H1 (cell line): ENCODE data around the gene MAFF. TPM values are rescaled to one million over a fixed set of nuclear protein-coding genes. Genes with fewer than 3 reads are reported as not detected.

Source experiments
- CHD2 ChIP-seq: IDR thresholded peaks from 2 replicates; pipeline ENCODE4 v1.6.1; 2012; ENCODE audit warnings: low read length, improper control_type of control experiment
- CHD7 ChIP-seq: fragments of 300-600 bp; sonication (generic); IDR thresholded peaks from 2 replicates; pipeline ENCODE4 v1.7.1; 2012; ENCODE audit warnings: low read length, moderate library complexity, mild to moderate bottlenecking, inconsistent platforms; ENCODE audit not compliant: insufficient replicate concordance
- HDAC6 ChIP-seq: IDR thresholded peaks from one replicate; pipeline ENCODE4 v1.7.1; 2012; ENCODE audit warnings: low read depth, mild to moderate bottlenecking, inconsistent platforms, low read length, moderate library complexity
- MAX ChIP-seq: IDR thresholded peaks from 2 replicates; pipeline ENCODE4 v1.6.1; 2012; ENCODE audit warnings: inconsistent platforms
- RBBP5 ChIP-seq: IDR thresholded peaks from 2 replicates; pipeline ENCODE4 v1.7.1; 2012; ENCODE audit warnings: low read depth, mild to moderate bottlenecking, inconsistent platforms, low read length, moderate library complexity, borderline replicate concordance
- RNF2 ChIP-seq: fragments of 200-900, 300-1000 bp; sonication (generic); IDR thresholded peaks from 2 replicates; pipeline ENCODE4 v1.7.1; 2016; ENCODE audit warnings: borderline replicate concordance, low read depth, mild to moderate bottlenecking, antibody characterized with exemption, low read length; ENCODE audit not compliant: poor library complexity, severe bottlenecking; ENCODE audit errors: missing control alignments
- TEAD4 ChIP-seq: IDR thresholded peaks from 2 replicates; pipeline ENCODE4 v1.6.1; 2012; ENCODE audit warnings: low read depth, low read length, inconsistent platforms, mixed read lengths
- polyA plus RNA-seq, 7 experiments: library from polyadenylated mRNA; depleted of rRNA in 3 of 7; stranded (reverse) in 5 of 7; unstranded in 2 of 7; fragments of >200 nt in 5 of 7; fragments of 200-250 nt in 2 of 7; gene quantifications; 1 replicate in 5 of 7; 2 replicates in 1 of 7; 4 replicates in 1 of 7; pipeline versions ENCODE4 v1.2.1 to v1.2.3, GENCODE V29; 2011 to 2013; ENCODE audit warnings: missing spikeins in 2 of 7, mixed read lengths in 2 of 7
- total RNA-seq: library from RNA; stranded (reverse); fragmentation: NEBNext Ultra II Directional; extraction: Animal tissue kit (Norgen Biotek cat#: 25700); gene quantifications from 2 replicates; pipeline ENCODE4 v1.2.1, GENCODE V29; 2021

Gene MAFF
- total and polyA plus RNA-seq, 2 of the 8 experiments (the other 6 are each of a cell fraction or from before 2014, with no cell fraction given) = 1.5 to 6.3 TPM

- no peak for TF ChIP-seq CHD7
- no peak for TF ChIP-seq CHD2
- peak; percentile 83 for TF ChIP-seq MAX
- no peak for TF ChIP-seq RBBP5
- TF ChIP-seq HDAC6 = no peak
- TF ChIP-seq RNF2 = no peak
- peak; percentile 98 for TF ChIP-seq TEAD4
Measured at GRCh38 chr22:38218661-38219622, 17.1 kb downstream of the MAFF start (continued).
